ENCODE data around the gene TMEM208.
A peak's percentile ranks its signal among the peaks of the same experiment; 100 is the strongest.

The TMEM208 gene

DNA sequence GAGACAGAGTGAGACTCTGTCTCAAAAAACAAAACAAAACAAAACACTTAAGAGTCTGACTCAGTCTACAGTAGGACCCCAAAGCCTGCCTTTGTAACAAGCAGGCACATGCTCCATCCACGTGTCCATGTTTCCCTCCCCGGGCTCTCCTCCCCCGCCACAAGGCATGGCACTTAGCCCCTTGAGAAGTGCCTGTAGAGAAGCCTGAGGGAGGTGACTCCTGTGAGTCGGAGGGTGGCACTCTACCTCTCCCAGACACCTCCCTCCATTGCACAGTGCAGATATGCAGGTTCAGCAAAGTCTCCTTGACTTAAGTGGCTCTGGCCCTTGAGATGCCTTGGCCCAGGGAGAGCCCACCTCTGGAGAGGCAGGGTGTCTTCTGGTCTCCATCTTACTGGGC lies 13.6 kb downstream of the TMEM208 start:
- H3K27ac Mint-ChIP-seq: no peak overlapping the region
- no peaks in the 10 kb centered on the region for H3K9me3 Mint-ChIP-seq
- H3K4me3 Mint-ChIP-seq: no peak overlapping the region
- H3K27me3 Mint-ChIP-seq: no peaks in the 10 kb centered on the region
- H3K4me1 Mint-ChIP-seq: peaks cover 41% of the 10 kb centered on the region
- no peak for DNase-seq
- H3K36me3 Mint-ChIP-seq: peaks cover 23% of the 10 kb centered on the region
- CTCF ChIA-PET: no interaction called here

DNA sequence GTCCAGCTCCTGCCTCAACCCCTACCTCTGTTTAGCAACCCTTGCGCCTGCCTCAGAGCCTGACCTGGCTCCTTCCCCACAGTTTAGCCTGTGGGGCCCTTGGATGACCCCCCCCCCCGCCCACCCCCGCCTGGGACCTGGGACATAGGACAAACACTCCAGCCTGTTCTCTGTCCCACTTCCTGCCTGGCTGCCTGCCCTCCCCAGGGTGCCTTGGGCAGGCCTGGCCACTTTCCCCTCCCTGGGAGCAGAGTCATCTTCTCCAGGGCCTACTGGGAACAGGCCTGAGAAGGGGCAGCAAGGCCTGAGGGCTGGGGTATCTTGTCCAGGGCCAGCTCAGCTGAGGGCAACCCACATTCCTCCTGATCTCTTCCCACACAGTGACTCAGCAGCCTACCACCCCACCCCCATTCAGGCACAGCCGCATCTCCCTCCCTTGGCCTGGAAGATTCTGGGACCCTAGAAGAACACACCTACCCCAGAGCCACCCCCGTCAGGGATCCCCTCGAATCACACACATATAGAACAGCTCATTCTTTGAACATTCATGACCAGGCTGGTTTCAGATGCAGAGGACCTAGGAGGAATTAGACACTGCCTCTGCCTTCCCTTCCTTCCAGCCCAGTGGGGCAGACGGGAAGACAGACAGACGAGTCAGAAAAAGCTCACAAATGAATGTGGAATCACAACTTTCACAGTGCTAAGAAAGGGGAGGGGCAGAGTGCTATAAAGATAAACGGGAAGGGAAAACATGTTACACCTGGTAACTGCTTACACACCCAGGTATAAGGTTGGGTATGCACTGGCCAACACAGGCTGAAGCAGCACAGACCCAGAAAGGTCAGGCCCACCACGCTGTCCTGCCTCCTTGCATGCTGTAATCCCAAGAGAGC lies 14.3 kb downstream of the TMEM208 start:
- peaks cover 20% of the 10 kb centered on the region for H3K36me3 Mint-ChIP-seq
- peaks cover 41% of the 10 kb centered on the region for H3K4me1 Mint-ChIP-seq
- CTCF ChIA-PET: no interaction called here
- no peaks in the 10 kb centered on the region for H3K9me3 Mint-ChIP-seq
- no peak overlapping the region for H3K27ac Mint-ChIP-seq
- no peak for DNase-seq
- H3K27me3 Mint-ChIP-seq: no peaks in the 10 kb centered on the region
- no peak overlapping the region for H3K4me3 Mint-ChIP-seq

DNA sequence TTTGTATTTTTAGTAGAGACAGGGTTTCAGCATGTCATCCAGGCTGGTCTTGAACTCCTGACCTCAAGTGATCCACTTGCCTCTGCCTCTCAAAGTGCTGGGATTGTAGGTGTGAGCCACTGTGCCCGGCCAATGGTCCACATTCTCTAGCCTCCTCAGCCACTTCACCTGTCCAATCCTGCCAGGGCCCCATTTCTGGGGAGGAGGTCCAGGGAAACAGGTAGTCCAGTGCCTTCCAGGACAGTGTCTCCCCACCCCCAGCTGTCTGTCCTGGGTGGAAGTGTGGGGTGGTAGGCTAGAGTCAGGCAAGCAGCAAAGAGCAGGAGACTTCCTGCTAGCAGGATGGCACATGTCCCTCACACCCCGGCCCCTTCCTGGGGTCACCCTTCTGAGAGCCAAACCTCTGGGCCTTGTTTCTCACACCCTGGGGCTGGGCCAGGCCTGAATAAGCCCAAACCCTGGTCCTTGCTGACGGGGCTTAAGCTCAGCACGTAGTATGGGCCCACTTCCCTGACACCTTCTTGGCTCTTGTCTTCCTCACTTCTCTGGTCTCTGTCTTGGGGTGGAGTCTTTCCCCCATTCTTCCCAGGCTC lies 15.3 kb downstream of the TMEM208 start:
- DNase-seq: peak; percentile 14
- Mint-ChIP-seq H3K4me3 (no peak overlapping the region), H3K4me1 (peaks cover 43% of the 10 kb centered on the region), H3K27me3 (no peaks in the 10 kb centered on the region), H3K27ac (no peak overlapping the region), H3K36me3 (peaks cover 13% of the 10 kb centered on the region), H3K9me3 (no peaks in the 10 kb centered on the region)
- CTCF ChIA-PET: interaction anchor here (1.0 to 6.4 kb wide), 2 partner anchors 15 to 281 kb away, joined by 3 to 34 read pairs; partner anchors contain the start of genes CES3 and TMEM208

DNA sequence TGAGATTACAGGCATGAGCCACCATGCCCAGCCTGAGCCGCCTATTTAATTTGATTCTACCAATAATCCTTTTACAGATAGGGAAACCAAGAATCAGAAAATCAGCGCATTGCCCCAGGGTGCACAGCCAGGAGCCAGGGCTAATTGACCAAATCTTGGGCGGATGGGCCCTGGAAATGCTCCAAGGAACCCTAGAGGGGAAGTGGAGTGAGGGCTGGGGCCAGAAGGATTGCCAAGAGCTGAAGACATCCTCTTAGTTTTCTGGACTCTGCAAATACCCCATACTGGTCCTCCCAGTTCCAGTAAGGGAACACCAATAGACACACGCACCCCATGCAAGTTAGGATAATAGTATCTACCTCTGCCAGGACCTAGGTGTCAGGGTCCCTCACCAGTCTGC lies 16.6 kb downstream of the TMEM208 start:
- Mint-ChIP-seq H3K4me1 (peaks cover 52% of the 10 kb centered on the region), H3K27ac (peak overlapping the region; percentile 96)
- CTCF ChIA-PET: interaction anchor here (1.2 to 6.4 kb wide), 2 partner anchors 16 to 283 kb away, joined by 3 to 34 read pairs; partner anchors contain the start of genes CES3 and TMEM208

DNA sequence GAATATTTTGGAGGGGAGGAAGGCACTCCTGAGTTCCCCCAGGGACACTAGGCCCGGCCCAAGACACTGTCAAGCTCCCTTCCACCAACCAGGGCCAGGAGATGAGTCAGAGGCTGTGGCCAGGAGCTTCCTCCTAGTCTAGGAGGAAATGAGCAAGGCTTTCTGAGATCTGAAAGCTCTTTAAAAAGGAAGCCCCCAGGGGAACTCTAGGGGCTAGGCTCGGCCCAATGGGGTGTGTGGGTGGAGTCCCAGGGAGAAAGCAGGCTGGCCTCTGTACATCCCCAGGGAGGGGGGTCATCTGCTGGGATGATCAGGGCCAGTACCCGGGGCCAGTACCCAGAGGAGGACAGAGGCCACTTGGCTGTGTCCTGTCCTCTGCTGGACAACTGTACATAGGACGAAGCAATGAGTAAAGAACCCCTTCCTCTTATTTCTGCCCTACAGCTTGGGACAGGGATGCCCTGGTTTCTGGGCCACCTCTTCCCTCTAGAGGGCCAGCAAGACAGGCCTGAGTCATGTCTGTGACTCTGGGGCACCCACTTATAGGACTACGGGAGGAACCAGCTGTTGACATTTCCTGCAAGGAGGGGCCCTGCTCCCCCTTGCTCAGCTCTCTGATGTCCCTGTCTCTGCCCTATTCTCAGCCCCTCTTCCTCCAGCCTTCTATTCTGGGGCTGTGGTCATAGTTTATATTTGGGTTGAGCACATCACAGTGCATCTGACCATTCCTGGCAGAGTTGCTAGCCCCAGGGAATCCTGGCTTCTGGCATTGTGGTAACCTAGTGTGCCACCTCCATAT lies 17.7 kb downstream of the TMEM208 start:
- H3K27ac Mint-ChIP-seq: peak overlapping the region; percentile 96
- DNase-seq: peak; percentile 84
- peaks cover 23% of the 10 kb centered on the region for H3K27me3 Mint-ChIP-seq
- H3K4me1 Mint-ChIP-seq: peaks cover 58% of the 10 kb centered on the region
- H3K36me3 Mint-ChIP-seq: peaks cover 8% of the 10 kb centered on the region
- H3K9me3 Mint-ChIP-seq: no peaks in the 10 kb centered on the region
- CTCF ChIA-PET: interaction anchor here (0.6 to 6.4 kb wide), 8 partner anchors 14 to 284 kb away, joined by 3 to 34 read pairs (median 3); partner anchors contain the start of genes CES3, EXOC3L1, TMEM208 and ZDHHC1
- peak overlapping the region; percentile 77 for H3K4me3 Mint-ChIP-seq

More for the DNA sequence above, 16.6 kb downstream of the TMEM208 start:
- Mint-ChIP-seq H3K27me3 (peaks cover 12% of the 10 kb centered on the region), H3K4me3 (no peak overlapping the region), H3K36me3 (peaks cover 9% of the 10 kb centered on the region), H3K9me3 (no peaks in the 10 kb centered on the region)
- peak; percentile 3 for DNase-seq

DNA sequence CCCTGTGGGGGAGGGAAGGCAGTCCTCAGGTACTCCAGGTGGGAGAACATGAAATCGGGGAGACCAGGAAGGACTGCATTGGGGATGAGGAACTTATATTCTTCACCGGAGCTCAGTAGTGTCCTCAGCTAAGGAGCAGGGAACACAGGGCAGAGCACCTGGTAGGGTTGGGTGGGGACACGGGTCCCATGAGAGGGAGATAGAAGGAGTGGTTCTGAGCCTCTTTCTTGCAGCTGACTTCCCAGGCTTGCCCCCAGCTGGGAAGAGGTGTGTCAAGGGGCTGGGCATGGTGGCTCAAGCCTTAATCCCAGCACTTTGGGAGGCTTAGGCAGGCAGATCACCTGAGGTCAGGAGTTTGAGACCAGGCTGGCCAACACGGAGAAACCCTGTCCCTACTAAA lies 18.3 kb downstream of the TMEM208 start:
- H3K27ac Mint-ChIP-seq: peak overlapping the region; percentile 96
- peaks cover 61% of the 10 kb centered on the region for H3K4me1 Mint-ChIP-seq
- no peak for DNase-seq
- H3K27me3 Mint-ChIP-seq: peaks cover 29% of the 10 kb centered on the region
- H3K9me3 Mint-ChIP-seq: no peaks in the 10 kb centered on the region
- H3K36me3 Mint-ChIP-seq: peaks cover 5% of the 10 kb centered on the region
- CTCF ChIA-PET: interaction anchor here (0.6 to 6.4 kb wide), 5 partner anchors 14 to 215 kb away, joined by 3 to 34 read pairs (median 3); partner anchors contain the start of genes TMEM208 and ZDHHC1
- H3K4me3 Mint-ChIP-seq: peak overlapping the region; percentile 77

DNA sequence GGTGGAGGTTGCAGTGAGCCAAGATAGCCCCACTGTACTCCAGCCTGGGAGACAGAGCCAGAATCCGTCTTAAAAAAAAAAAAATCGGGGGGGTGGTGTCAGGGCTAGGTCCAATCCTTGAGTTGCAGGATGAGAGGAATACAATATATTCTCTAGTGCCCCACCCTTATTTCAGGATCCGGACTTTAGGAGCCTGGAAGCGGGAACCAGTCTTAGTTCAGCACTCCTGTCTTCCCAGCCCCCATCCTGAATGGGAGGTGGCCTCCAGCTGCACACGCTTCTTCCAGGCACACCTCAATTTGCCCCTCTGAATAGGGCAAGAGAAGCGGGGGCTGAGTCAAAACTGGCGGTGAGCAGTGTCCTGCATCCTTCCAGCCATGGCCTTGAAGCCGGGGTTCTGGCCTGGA lies 18.7 kb downstream of the TMEM208 start:
- peak overlapping the region; percentile 77 for H3K4me3 Mint-ChIP-seq
- H3K27me3 Mint-ChIP-seq: peaks cover 32% of the 10 kb centered on the region
- CTCF ChIA-PET: interaction anchor here (0.8 to 6.4 kb wide), 5 partner anchors 15 to 216 kb away, joined by 3 to 34 read pairs (median 3); partner anchors contain the start of genes TMEM208 and ZDHHC1
- peaks cover 5% of the 10 kb centered on the region for H3K36me3 Mint-ChIP-seq
- no peak for DNase-seq
- no peaks in the 10 kb centered on the region for H3K9me3 Mint-ChIP-seq
- H3K4me1 Mint-ChIP-seq: peaks cover 62% of the 10 kb centered on the region
- H3K27ac Mint-ChIP-seq: no peak overlapping the region

DNA sequence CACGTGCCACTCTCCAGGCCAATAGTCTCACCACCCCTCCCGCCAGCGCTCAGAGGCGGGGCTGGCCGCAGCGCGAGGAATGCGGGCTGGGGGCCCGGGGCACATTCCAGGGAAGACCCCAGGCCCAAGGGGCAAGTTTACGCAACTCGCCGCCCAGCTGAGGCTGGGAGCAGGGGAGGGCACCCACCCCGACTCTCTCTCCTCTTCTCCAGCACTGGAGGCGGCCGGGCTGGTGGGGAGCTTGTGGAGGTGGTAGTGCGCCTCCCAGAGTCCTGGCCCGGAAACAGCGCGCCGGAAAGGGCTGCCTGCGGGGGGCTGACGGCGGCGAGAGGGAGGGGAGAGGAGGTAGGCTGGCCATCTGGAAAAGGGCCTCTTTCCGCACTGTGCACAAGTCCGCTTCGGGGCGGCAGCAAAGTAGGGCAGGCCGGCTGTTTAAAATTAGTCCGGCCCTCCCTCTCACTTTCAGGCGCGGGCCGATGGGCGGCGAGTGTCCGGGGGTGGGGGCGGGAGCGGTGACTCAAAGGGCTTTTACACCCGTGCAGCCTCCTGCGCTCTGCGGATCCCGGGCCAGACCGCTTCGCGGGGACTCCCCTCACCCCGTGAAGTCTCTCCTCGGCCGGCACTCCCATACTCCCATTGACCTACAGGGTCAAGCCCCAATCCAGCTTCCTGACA lies 19.3 kb downstream of the TMEM208 start:
- Mint-ChIP-seq H3K27me3 (peaks cover 32% of the 10 kb centered on the region), H3K4me1 (peaks cover 61% of the 10 kb centered on the region), H3K4me3 (peak overlapping the region; percentile 77), H3K9me3 (no peaks in the 10 kb centered on the region), H3K27ac (peak overlapping the region; percentile 86), H3K36me3 (peaks cover 5% of the 10 kb centered on the region)
- DNase-seq: peak; percentile 71
- CTCF ChIA-PET: interaction anchor here (0.6 to 6.4 kb wide), 5 partner anchors 14 to 292 kb away, joined by 3 to 34 read pairs (median 3); partner anchors contain the start of gene TMEM208

DNA sequence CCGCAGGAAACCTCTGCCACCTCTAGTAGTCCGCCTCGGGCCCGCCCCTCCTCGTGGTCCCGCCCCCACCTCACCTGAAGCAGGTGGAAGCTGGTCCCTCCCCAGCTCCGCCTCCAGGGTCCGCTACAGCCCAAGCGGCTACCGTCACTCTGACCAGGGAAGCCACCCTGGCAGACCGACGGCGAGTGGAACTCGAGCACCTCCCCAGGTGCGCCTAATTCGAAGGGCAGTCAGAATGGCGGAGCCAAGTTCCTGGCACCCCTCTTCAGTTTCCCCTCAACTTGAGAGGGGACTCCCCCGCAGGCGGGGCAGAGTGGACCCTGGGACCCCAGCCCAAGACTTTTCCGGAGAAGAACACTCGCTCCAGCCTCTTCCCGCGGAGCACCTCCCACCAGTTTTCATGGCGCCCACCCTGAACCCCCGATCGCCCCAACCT lies 19.8 kb downstream of the TMEM208 start:
- H3K27me3 Mint-ChIP-seq: peaks cover 32% of the 10 kb centered on the region

DNA sequence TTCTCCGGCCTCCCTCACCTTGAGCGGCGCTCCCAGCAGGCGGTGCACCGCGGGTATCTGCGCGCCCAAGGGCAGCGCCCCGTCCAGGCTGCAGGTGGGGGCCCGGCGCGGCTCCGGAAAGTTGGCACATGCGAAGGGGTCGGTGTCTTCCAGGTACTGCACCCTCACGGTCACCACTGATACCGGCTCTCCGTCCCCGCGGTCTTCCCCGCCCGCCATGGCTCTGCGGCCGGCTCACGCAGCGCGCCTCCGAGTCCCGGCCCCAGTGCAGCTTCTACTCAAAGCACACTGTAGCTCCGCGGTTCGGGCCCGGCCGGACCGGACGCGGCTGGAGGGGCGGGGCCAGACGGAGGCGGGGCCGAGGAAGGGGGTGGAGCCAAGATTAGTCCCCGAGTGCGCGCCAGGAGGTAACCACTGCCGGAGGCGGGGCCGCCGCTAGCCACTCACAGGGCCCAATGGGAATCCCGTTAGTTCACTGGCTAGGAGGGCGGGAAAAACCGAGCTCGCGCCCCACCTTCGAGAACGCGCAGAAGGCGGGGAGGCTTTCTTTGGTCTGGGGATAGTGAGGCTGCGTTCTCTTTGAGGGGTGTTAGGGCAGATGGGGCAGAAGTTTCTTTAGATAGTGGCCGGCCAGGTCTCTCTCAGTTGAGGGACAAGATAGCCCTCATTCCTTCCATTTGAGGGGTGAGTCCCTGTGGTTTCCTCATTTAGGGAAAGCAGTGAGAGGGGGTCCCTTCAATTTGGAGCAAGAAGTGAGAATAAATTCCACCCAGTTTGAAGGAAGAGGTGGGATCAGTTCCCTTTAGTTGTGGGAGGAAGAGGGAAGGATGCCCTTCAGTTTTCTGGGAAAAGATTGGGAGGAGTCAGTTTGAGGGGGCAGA lies 20.5 kb downstream of the TMEM208 start, which contains the start of gene FHOD1:
TSS of gene FHOD1 (minus strand) at position 290 of the 881 bp plus-strand sequence. CDS start at position 219, 71 bp downstream.
- Mint-ChIP-seq H3K4me1 (peaks cover 55% of the 10 kb centered on the region), H3K9me3 (no peaks in the 10 kb centered on the region), H3K27ac (peak within 1 kb of the TSS; percentile 86), H3K4me3 (peak within 1 kb of the TSS; percentile 77), H3K36me3 (peaks cover 2% of the 10 kb centered on the region), H3K27me3 (peaks cover 36% of the 10 kb centered on the region)
- CTCF ChIA-PET: interaction anchor here (1.2 to 6.4 kb wide), 7 partner anchors 13 to 234 kb away, joined by 3 to 34 read pairs (median 6); partner anchors contain the start of gene TMEM208
- DNase-seq: peak; percentile 99

More for the DNA sequence above, 19.8 kb downstream of the TMEM208 start:
- H3K36me3 Mint-ChIP-seq: peaks cover 3% of the 10 kb centered on the region
- peak overlapping the region; percentile 77 for H3K4me3 Mint-ChIP-seq
- H3K27ac Mint-ChIP-seq: peak overlapping the region; percentile 86
- DNase-seq: peak; percentile 72
- H3K4me1 Mint-ChIP-seq: peaks cover 57% of the 10 kb centered on the region
- no peaks in the 10 kb centered on the region for H3K9me3 Mint-ChIP-seq
- CTCF ChIA-PET: interaction anchor here (0.6 to 6.4 kb wide), 6 partner anchors 14 to 293 kb away, joined by 3 to 34 read pairs (median 4); partner anchors contain the start of gene TMEM208

DNA sequence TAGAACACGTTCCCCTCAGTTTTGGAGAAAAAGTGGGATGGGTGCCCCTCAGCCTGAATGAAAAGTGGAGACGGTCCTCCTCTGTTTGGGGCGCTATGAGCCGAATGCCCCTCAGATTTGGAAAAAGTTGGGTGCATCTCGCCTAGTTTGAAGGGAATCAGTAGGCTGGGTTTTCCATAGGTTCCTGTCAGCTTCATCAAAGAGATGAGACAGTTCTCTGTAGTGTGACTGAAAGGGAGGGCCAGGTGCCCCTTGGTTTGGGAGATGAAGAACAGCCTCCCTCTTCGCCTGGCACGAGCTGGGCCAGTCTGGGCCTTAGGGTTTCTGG lies 21.1 kb downstream of the TMEM208 start:
- no peak for DNase-seq
- Mint-ChIP-seq H3K4me1 (peaks cover 53% of the 10 kb centered on the region), H3K36me3 (no peaks in the 10 kb centered on the region), H3K27me3 (peaks cover 42% of the 10 kb centered on the region), H3K4me3 (peak overlapping the region; percentile 77), H3K9me3 (no peaks in the 10 kb centered on the region), H3K27ac (peak overlapping the region; percentile 53)
- CTCF ChIA-PET: interaction anchor here (1.2 to 6.4 kb wide), 7 partner anchors 13 to 234 kb away, joined by 3 to 34 read pairs (median 6); partner anchors contain the start of gene TMEM208

All from activated naive CD4-positive, alpha-beta T cell treated with anti-CD3 and anti-CD28 coated beads, Interleukin-2, amount 10 ng/mL, durations not matched to agents 7 days and 5 days (primary cell).